Stimulated activated CD8-positive, alpha-beta memory T cell treated with anti-CD3 and anti-CD28 coated beads, Interleukin-12 subunit alpha, Interleukin-12 subunit beta, amount 100 ng/mL, for 4 hours (primary cell): ENCODE measurements around the gene GLRX3.

Experiments used
- DNase-seq: peaks from one replicate; pipeline ENCODE4 v3.0.0-alpha.2; 2020; ENCODE audit warnings: low read depth

The GLRX3 gene

DNA sequence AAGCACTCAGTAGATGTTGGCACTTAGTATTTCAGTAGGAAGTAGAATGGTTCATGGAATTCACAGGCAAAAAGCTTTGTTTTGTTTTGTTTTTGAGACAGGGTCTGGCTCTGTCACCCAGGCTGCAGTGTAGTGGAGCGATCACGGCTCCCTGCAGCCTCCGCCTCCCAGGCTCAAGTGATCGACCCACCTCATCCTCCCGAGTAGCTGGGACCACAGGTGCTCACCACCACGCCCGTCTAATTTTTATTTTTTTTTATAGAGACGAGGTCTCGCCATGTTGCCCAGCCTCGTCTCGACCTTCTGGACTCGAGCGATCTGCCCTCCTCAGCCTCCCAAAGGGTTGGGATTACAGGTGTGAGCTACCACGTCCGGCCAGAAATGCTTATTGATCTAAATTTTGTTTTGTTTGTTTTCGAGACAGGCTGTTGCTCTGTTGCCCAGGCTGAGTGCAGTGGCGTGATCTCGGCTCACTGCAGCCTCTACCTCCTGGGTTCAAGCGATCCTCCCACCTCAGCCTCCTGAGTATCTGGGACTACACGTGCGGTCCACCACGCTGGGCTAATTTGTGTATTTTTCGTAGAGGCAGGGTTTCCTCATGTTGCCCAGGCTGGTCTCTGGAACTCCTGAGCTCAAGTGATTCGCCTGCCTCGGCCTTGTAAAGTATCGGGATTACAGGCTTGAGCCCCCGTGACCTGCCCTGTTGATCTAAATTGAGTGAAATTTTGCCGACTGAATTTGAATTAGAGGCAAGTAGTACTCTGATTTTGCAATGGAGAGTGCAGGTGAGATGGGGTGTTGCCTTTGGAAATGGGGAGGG, 1.7 kb downstream of the GLRX3 start:
- DNase-seq: no peak

DNA sequence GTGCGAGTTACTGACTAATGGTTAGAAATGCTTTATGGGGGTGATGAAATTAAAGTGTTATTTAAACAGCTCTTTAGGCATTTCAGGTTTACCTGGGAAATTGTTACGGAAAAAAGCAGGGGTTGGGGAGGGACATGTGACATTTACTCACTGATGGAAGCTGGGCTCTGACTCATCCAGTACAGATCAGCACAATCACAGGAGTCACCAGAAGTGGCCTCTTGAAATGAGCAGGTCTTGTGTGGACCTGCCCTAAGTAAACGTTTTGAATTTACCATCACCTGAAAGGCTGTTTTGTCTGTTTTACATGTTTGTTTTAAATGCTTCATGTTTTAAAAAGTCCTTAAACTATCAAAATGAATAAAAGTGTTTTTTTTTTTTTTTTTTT, 2.3 kb downstream of the GLRX3 start:
- DNase-seq: no peak

DNA sequence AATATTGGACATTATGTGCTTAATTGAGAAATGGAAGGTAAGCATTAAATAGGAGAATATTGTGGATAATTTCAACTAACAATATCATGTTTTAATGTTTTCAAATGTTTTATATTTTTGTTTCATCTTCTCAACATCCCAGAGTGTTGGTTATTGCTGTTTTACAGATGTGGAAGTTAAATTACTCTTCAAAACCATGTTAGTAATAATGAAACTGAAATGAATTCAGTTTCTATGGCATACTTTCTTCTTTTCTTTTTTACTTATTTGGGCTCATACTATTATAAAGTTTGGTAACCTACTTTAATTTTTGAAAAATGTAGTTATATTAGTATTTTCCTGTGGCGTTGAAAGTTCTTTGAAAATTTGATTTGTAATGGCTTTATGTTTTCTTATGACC, 4.2 kb downstream of the GLRX3 start:
- no peak for DNase-seq

DNA sequence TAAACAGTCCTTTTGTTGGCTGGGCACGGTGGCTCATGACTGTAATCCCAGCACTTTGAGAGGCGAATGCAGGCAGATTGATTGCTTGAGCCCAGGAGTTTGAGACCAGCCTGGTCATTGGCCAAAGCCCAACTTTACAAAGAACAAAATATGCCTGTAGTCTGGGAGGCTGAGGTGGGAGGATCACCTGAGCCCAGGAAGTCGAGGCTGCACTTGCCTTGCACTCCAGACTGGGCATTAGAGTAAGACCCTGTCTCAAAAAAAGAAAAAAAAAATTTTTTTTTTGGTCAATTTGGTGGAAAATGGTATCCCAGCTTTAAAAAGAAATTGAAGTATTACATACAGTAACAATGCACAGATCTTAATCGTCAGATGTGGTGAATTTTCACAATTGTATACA, 4.8 kb downstream of the GLRX3 start:
- no peak for DNase-seq

DNA sequence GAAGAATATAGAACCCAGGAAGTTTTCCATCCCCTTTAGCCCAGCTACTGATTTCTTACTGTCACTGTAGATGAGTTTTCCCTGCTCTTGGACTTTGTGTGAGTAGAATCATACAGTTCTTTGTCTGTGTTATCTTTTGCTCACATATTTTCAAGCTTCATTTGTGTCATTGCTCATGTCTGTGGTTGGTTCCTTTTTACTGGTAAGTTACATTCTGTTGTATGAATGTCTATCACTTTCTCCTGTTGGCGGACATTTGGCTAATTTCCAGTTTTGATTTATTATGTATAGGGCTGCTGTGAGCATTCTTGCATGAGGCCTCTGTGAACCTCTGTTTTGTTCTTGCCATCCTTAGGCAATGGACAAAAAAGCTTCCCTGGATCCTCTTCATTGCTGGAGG, 5.3 kb downstream of the GLRX3 start:
- DNase-seq: no peak

DNA sequence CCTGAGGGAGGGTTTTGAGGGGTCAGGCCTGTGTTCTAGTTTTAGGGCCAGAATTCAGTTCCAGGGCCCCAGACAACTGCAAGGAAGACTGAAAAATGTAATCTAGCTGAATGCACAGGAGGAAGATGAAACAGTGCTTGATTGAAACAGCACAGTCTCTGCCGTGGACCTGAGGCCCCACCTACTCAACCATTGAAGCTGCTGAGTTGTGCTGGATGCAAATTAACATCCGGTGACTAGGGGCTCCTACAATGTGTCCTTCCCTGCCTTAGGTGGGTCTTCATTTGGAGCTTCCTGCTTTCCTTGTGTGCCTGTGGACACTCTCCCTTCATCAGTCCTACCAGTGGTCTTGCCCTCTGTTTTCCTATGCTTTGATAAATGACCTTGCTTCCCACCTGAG, 5.7 kb downstream of the GLRX3 start:
- DNase-seq: no peak

DNA sequence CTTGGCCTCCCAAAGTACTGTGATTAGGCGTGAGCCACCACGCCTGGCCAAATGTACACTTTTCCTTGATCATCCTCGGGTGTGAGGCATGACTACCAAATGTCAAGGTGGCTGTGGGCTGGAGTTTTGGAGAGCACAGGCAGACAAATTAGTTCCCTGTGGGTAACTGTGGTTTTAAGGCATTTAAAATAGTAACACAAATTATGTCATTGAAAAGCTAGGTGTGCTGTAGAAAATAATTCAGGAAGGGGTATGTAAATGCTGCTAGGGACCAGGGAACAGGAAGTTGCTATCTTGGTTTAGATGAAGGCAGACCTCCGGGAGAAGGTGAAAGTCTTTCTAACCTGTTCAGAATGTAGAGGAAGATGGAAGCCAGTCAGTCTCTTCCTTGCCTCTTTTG, 9.9 kb downstream of the GLRX3 start:
- DNase-seq: no peak

DNA sequence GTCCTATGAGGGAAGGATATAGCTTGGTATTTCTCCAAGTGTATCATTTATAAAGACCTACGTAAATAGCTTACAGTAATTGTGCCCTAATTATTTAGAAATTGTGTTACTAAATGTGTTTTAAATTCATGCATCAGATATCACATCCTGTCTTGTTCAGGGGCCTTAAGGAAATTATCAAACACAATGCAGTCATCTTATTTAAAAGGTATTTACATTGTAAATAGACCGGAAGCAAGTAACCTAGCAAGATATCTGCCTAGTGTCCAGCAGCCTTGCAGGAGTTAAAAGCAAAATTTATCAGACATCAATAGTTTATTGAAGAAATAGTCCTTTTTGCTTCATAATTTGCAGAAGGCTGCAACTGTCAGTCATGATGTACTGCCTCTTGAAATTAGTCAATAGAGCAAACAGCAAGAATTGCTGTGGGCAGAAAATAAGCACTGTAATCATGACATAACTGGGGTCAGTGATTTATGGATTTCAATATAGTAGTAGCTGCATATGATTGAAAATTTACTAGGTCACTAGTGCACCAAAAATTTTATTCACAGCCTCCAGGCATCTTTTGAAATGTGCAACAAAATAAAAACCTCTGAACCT, 23.1 kb downstream of the GLRX3 start:
- no peak for DNase-seq

DNA sequence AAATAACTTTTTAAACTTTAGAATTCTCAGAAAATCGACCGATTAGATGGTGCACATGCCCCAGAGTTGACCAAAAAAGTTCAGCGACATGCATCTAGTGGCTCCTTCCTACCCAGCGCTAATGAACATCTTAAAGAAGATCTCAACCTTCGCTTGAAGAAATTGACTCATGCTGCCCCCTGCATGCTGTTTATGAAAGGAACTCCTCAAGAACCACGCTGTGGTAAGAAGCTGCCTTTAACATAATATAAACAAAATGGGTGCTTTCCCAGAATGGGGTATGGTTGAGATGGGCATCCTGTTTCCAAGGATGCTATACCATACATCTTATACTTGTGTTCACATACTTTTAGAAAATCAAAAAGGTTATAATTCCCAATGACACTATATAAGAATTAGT, 24.6 kb downstream of the GLRX3 start:
- no peak for DNase-seq

DNA sequence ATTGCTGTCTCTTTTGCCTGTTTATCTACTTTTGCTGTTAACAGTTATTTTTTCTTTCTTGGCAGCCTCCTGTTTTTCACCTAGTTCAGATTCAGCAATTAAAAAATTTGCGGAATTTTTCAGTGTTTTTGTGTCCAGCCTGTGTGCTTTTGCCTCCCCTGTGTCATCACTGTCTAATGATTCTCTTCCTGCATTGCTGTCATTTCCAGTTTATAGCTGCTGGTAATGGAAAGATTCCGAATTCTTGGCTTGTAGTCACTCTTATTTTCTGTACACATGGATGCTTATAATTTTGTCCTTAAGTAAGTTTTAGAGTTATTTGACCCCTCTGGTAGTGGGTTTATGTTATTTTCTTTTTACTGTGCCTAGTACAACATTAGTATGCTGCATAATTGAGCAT, 25.1 kb downstream of the GLRX3 start:
- no peak for DNase-seq

DNA sequence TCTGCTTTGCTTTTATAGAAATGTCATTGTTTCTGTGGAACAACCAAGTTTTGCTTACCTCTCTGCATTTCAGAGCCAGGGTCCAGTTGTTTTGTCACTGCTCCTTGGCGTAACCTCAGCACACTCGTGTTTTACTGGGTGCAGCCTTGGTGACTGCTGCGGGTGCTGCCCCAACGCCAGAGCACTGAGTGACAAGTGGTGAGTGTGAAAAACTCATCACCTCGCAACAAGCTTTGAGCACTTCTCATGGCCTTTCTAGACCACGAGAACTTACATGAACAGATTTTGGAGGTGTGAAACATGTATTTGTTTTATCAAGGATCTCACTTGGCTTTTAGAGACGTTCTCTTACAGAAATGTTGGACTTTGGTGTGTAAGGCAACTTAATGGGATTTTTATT, 31.0 kb downstream of the GLRX3 start:
- no peak for DNase-seq

DNA sequence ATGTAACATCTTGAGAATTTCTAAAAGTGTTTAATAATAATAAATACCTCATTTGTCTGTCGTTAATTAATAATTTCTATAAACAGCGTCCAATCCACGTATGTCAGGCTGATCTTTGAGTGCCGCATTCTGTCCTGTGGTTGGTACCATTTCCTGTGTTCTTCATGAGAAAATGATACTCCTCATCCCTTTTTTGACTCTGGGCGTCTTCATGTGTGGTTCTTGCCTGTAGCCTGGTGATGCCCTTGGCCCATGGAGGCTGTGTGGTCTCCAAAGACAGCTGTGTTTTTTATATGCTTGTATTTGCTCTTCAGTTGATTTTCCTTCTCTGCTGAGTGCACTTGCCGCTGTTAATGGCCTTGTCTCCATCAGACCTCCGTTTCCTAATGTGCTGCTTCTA, 31.5 kb downstream of the GLRX3 start:
- DNase-seq: no peak

DNA sequence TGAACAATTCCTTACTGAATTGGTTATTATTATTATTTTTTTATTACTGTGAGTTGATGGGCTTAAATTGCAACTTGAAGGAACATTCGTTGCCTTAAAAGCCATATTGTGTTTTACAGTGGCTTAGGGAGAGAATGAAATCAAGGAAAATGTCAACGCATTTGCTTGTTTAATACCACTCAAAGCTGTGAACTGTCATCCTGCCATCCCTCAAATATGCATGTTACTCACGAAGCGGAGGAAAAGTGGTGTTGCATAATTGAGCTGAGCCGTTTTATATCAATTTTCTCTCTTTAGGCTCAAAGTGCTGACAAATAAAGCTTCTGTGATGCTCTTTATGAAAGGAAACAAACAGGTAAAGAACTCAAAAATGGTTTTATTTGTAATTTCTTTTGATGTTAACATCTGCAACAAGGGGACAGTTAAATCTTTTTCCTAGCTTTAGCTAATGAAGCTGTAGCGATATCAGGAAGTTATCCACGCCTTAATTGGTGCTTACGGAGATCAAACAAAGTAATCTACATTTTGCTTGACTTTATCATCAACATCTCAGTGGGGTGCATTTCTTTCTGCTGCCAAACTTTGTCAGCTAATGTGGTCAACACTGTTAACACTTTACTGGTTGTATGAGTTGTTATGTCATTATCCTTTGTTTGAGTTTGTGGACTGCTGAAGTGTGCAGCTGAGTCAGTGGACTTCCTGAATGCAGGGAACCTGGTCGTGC, 33.1 kb downstream of the GLRX3 start:
- DNase-seq: no peak

DNA sequence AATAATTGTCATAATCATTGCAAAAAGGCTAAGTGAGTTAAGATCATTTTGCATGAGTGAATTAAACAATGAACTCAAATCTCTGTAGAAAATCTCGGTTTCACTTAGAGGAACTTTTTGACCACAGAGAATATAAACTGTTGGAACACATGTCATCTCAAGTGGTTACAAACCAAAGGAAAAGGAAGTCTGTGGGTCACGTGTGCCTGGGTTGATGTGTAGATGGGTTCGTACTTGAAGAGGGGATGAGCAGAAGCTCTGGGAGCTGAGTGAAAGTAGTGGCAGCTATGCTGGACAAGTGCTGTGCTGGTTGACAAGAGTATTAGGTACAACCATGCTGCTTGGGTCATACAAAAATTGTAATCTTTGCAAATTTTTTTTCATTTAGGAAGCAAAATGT, 35.0 kb downstream of the GLRX3 start:
- DNase-seq: no peak

DNA sequence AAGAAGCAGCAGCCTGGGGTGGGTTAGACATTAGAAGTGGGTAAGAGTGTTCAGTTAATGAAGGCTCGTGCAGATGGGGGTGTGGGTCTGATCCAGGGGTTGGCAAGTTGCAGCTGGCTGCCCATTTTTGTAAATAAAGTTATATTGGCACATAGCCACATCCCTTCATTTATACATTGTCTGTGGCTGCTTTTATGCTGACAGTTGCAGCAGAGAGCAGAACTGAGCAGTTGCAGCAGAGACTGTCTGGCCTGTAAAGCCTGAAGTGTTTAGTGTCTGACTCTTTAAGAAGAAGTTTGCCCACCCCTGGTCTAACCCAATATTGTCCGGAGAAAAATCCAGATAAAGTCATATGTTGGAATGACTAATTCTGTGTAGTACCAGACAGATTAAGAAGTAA, 38.1 kb downstream of the GLRX3 start:
- DNase-seq: no peak

DNA sequence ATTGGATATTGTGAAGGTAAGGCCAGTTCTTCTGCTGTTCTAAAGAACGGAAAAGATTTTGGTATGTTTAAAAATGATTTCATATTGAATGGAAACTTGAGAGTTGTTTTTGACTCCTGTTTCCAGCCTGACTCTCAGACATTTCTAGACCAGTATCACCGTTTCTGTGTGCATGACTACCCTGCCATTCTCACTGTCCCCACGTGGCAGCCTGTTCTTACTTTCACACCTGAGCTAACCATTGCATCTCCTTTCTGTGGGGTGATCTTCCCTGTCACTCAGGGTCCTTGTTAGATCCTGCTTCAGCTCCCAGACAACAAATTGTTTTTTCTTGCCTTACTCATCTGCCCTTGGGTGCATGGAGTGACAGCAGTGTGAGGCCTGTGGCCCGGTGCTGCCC, 38.9 kb downstream of the GLRX3 start:
- no peak for DNase-seq

DNA sequence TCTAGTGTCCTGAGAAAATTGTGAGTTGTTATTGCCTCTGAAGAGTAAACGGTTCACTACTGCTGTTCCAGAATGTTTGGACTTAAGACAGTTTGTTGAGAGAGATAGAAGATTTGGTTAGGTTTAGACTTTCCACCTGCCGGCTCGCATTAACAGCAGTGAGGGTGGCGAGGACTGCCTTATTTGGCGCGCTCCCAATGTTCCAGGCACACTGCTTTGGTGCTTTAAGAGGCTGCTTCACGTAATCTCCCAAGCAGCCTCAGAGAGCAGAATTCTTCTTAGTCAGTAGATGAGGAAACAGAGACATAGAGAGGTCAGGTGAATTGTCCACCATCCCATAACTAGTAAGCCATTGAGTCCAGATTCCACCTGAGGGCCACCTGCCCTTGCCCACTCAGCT, 41.1 kb downstream of the GLRX3 start:
- DNase-seq: no peak

DNA sequence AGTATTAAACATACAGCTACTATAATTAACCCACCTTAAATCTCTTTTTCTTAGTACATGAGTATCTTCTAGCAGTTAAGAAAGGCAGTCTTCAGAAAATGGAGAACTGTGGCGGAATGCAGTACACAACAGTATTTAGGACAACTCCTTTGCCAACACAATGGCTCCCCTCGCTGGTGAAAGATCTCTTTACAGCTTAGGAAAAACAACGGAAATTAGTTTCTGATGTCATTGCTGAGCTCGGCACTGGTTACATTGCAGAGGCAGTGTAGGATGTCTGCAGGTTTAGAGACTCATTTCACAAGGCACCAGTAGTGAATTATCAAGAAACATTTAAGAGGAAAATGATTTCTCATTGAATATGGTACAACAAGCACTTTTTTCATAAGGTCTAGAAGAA, 43.4 kb downstream of the GLRX3 start:
- DNase-seq: no peak

DNA sequence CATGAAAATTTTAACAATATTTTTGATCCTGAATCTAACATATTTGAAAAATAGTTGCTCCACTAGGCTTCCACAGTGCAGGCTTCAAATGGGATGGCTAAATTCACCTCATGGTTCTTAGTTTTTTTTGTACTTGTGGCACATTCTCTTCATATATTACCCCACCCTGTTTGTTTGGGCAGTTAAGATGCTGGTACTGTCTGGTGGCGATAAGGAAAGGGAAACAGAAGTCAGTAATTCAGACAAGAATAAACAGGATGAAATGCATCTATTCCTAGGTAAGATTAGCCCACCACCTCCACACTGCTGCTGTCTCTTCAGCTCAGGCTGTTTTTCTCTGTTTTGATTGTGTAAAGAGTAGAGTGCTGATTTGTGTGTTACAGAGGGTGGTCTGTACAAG, 44.2 kb downstream of the GLRX3 start:
- no peak for DNase-seq

DNA sequence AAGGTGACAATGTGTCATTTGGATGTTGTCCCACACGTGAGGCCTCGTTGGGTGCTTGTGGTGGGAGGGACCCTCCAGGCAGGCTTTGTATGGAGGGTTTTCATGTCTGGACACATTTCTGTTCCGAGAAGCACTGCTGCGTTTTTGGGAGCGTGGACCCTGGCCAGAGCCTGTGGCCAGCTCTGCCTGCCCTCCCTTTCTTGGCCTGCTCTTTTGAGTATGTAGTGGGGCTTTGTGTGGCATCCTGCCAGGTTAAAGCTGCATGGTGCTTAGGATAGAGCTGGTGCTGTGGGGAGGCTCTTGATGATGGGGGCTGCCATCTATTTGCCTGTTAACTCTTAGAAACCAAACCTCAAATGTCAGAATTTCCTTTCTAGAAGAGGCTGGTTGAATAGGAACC, 45.7 kb downstream of the GLRX3 start:
- DNase-seq: no peak

DNA sequence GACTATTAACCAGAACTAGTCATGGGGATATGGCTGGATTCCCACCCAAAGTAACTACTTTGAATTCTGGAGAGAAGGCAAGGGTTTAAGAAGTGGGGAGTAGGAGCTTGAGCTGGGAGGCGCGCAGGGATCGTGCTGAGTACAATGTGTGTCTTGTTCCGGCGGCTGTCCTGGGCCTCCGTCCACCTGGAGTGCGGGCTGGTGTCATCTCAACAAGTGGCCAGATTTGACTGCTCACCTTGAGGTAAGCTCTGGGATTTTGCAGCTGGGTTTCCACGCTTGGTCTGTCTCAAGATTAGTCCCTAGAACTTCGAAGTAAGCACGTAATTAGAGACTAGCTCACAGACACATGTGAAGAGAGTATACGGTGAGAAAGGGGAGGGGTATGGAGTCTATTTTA, 49.4 kb downstream of the GLRX3 start:
- DNase-seq: no peak

DNA sequence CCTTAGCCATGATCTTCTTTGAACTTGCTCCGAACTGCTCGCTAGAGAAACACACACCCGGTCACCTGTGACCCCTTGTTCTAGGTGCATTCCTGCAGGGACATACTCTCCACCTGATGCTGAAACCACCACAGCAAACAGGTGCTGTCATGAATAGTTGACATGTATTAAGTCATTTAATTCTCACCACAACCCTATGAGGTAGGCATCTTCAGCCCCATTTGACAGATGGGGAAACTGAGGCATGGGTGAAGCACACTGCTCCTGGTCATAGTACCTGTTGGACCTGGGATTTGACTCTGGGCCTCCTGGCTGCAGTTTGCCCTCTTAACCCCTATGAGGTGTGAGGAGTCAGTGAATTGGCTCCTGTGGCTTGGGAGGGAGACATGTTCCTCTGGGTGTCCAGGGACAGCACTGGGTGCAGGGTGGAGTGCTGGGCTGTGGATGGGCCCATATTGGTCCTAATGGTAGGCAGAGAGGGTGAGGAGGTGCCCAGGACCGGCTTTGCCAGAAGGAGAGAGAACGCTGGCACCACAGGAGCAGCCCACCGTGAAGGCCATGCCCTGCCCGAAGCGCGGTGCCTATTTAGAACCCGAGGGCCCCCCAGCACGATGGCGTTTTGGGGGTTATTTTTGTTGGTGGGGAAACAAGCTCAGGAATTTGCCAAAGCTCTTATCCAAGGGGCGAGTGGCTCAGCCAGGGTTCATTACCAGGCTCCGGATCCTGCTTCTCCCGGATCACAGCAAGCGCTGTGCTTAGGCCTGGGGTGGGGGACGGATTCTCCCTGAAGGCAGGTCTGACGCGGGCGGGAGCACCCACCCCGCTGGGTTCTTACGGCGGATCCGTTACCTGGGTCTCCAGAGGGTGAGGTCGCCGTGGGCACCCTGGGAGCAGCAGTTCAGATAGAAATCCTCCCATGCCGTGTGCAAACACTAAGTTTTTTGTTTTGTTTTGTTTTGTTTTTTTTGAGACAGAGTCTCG, 52.3 kb downstream of the GLRX3 start:
- DNase-seq: no peak
